ENCODE data around the gene CACNA2D3. TPM values are rescaled to one million over a fixed set of nuclear protein-coding genes. Genes with fewer than 3 reads are reported as not detected.

The CACNA2D3 gene
- total and polyA plus RNA-seq, 12 donors: 0.26 to 13.7 (median 2.8) TPM; not detected in 1

- no peak for DNase-seq
- no peaks in the 10 kb centered on the region for H3K36me3 ChIP-seq (replicated peaks in 1 of 2)
- no peaks in the 10 kb centered on the region for H3K4me1 ChIP-seq (replicated peaks in 1 of 2)
- no peak overlapping the region for H3K27ac ChIP-seq
- TF ChIP-seq POLR2A (IDR thresholded peaks at IDR 0.05): no peak
- TF ChIP-seq CTCF (IDR thresholded peaks at IDR 0.05): no peak
- H3K27me3 ChIP-seq: no peaks in the 10 kb centered on the region
- intact Hi-C loops (cut with DNase I): no loop called here
- no peaks in the 10 kb centered on the region for H3K9me3 ChIP-seq (replicated peaks in 1 of 3)
- H3K4me3 ChIP-seq: no peak overlapping the region
- 52 to 75% (median 71%) methylated on average over 2 of the region's 2 CpGs for WGBS, 4 donors
These were observed 268.2 kb downstream of the CACNA2D3 start for GRCh38 chr3:54390582-54390981.

GRCh38 chr3:54393150-54393549, 270.8 kb downstream of the CACNA2D3 start:
- intact Hi-C loops (cut with DNase I): no loop called here
- 78 to 82% (median 80%) methylated on average over 5 to 7 of the region's 7 CpGs for WGBS, 4 donors
- Histone ChIP-seq H3K9me3 (replicated peaks in 1 of 3) (no peaks in the 10 kb centered on the region), H3K27me3 (no peaks in the 10 kb centered on the region), H3K4me1 (replicated peaks in 1 of 2) (no peaks in the 10 kb centered on the region), H3K4me3 (no peak overlapping the region), H3K36me3 (replicated peaks in 1 of 2) (no peaks in the 10 kb centered on the region), H3K27ac (no peak overlapping the region)
- DNase-seq: no peak
- TF ChIP-seq POLR2A (IDR thresholded peaks at IDR 0.05) (no peak), CTCF (IDR thresholded peaks at IDR 0.05) (no peak)

GRCh38 chr3:54408328-54408727, 286.0 kb downstream of the CACNA2D3 start:
- DNase-seq: no peak
- H3K4me3 ChIP-seq: no peak overlapping the region
- no peaks in the 10 kb centered on the region for H3K27me3 ChIP-seq
- no peaks in the 10 kb centered on the region for H3K36me3 ChIP-seq (replicated peaks in 1 of 2)
- H3K27ac ChIP-seq: no peak overlapping the region
- no peaks in the 10 kb centered on the region for H3K4me1 ChIP-seq (replicated peaks in 1 of 2)
- intact Hi-C loops (cut with DNase I): no loop called here
- no peaks in the 10 kb centered on the region for H3K9me3 ChIP-seq (replicated peaks in 1 of 3)
- 67 to 81% (median 79%) methylated on average over 2 of the region's 2 CpGs for WGBS, 4 donors
- TF ChIP-seq POLR2A (IDR thresholded peaks at IDR 0.05): no peak
- TF ChIP-seq CTCF (IDR thresholded peaks at IDR 0.05): no peak

GRCh38 chr3:54421943-54422342, 299.6 kb downstream of the CACNA2D3 start:
- Histone ChIP-seq H3K4me3 (no peak overlapping the region), H3K9me3 (replicated peaks in 1 of 3) (no peaks in the 10 kb centered on the region), H3K27me3 (peaks cover 5% of the 10 kb centered on the region), H3K4me1 (replicated peaks in 1 of 2) (no peaks in the 10 kb centered on the region), H3K27ac (no peak overlapping the region), H3K36me3 (replicated peaks in 1 of 2) (no peaks in the 10 kb centered on the region)
- no peak for DNase-seq
- WGBS, 4 donors: 65 to 79% (median 73%) methylated on average over 5 of the region's 5 CpGs
- intact Hi-C loops (cut with DNase I): no loop called here
- TF ChIP-seq POLR2A (IDR thresholded peaks at IDR 0.05): no peak
- TF ChIP-seq CTCF (IDR thresholded peaks at IDR 0.05): no peak
